B cell (primary cell): Measurements from ENCODE around the gene AQR. TPM values are rescaled to one million over a fixed set of nuclear protein-coding genes. Genes with fewer than 3 reads are reported as not detected.
A peak's percentile ranks its signal among the peaks of the same experiment; 100 is the strongest.

Experiments
- ATAC-seq: fragments of 200-7000 bp; cut with Tn5 transposase; one replicate; pipeline ENCODE4 v1.10.0; 2021; ENCODE audit warnings: low read depth, mild to moderate bottlenecking, moderate number of reproducible peaks, moderate library complexity
- CTCF ChIA-PET: fragments of 350-600 bp; sonication (Branson Sonifier 250); formaldehyde crosslinking; loops from one replicate; lab custom pipeline; 2021; ENCODE audit warnings: antibody characterized with exemption, inconsistent platforms; lab: Charles Lee
- POLR2A ChIA-PET: fragments of 350-600 bp; sonication (Branson Sonifier 250); formaldehyde crosslinking; loops from one replicate; lab custom pipeline; 2021; ENCODE audit warnings: antibody characterized with exemption; lab: Charles Lee
- DNase-seq: peaks from one replicate; pipeline ENCODE4 v3.0.0; 2013
- H2AFZ ChIP-seq: 2 replicates; pipeline ENCODE4 v1.6.1; 2012; ENCODE audit warnings: mild to moderate bottlenecking, low read depth, low read length; ENCODE audit not compliant: insufficient read depth, poor library complexity, severe bottlenecking
- H3K27ac ChIP-seq, 2 donors: 1 replicate in 1 of 2; 2 replicates in 1 of 2; pipeline ENCODE4 v1.5.1; 2012 to 2013; ENCODE audit warnings: low read length in 2 of 2, mild to moderate bottlenecking in 2 of 2, moderate library complexity in 1 of 2
- H3K27me3 ChIP-seq, 4 experiments: fragments of 200-600 bp in 1 of 4; sonication (generic) in 1 of 4; replicated peaks in 1 of 4; 1 replicate in 2 of 4; 2 replicates in 2 of 4; pipeline versions ENCODE4 v1.6.1 to v1.7.0; 2013 to 2016; ENCODE audit warnings: low read length in 3 of 4, mild to moderate bottlenecking in 2 of 4, mixed read lengths in 1 of 4, moderate library complexity in 1 of 4; ENCODE audit not compliant: insufficient read depth in 4 of 4, control insufficient read depth in 3 of 4; ENCODE audit errors: control extremely low read depth in 1 of 4
- H3K36me3 ChIP-seq, 2 experiments: replicated peaks in 1 of 2; 1 replicate in 1 of 2; 2 replicates in 1 of 2; pipeline versions ENCODE4 v1.6.1 to v1.7.1; 2013; ENCODE audit warnings: low read length in 1 of 2; ENCODE audit not compliant: insufficient read depth in 2 of 2, control insufficient read depth in 1 of 2; ENCODE audit errors: control extremely low read depth in 1 of 2, extremely low read depth in 1 of 2
- H3K4me1 ChIP-seq, 2 donors: fragments of 200-600 bp in 1 of 2; sonication (generic) in 1 of 2; 1 replicate in 1 of 2; 2 replicates in 1 of 2; pipeline versions ENCODE4 v1.5.1 to v1.6.1; 2013 to 2017; ENCODE audit warnings: low read length in 2 of 2; ENCODE audit not compliant: control insufficient read depth in 2 of 2, insufficient read depth in 2 of 2
- H3K4me2 ChIP-seq: replicated peaks from 2 replicates; pipeline ENCODE3; 2012; ENCODE audit warnings: mild to moderate bottlenecking, low read depth, low read length; ENCODE audit not compliant: poor library complexity, severe bottlenecking
- H3K4me3 ChIP-seq, 5 experiments: fragments of 200-600 bp in 1 of 5; sonication (generic) in 1 of 5; 1 replicate in 3 of 5; 2 replicates in 2 of 5; pipeline versions ENCODE4 v1.5.1 to v1.7.0; 2011 to 2016; ENCODE audit warnings: low read length in 4 of 5, mild to moderate bottlenecking in 4 of 5, low read depth in 2 of 5, control low read depth in 1 of 5, moderate library complexity in 1 of 5; ENCODE audit not compliant: insufficient read depth in 1 of 5; ENCODE audit errors: control extremely low read depth in 1 of 5, extremely low read depth in 1 of 5
- H3K79me2 ChIP-seq: fragments of 200-600 bp; sonication (generic); one replicate; pipeline ENCODE4 v1.6.0; 2016; ENCODE audit warnings: low read length; ENCODE audit not compliant: control insufficient read depth, insufficient read depth
- H3K9ac ChIP-seq: fragments of 200-600 bp; sonication (generic); 2 replicates; pipeline ENCODE4 v1.6.1; 2017; ENCODE audit warnings: mild to moderate bottlenecking, low read length, moderate library complexity
- H3K9me3 ChIP-seq, 3 donors: one replicate each; pipeline versions ENCODE4 v1.6.1 to v1.7.1; 2013; ENCODE audit warnings: low read length in 2 of 3; ENCODE audit not compliant: control insufficient read depth in 2 of 3, insufficient read depth in 1 of 3; ENCODE audit errors: control extremely low read depth in 1 of 3
- H4K20me1 ChIP-seq: 2 replicates; pipeline ENCODE4 v1.6.0; 2012; ENCODE audit warnings: mild to moderate bottlenecking, low read length; ENCODE audit not compliant: insufficient read depth, control insufficient read depth, poor library complexity, severe bottlenecking
- H3K27ac Mint-ChIP-seq: one replicate; pipeline ENCODE4 v1.8.0; 2021; ENCODE audit warnings: mixed read lengths
- H3K27me3 Mint-ChIP-seq: one replicate; pipeline ENCODE4 v1.8.0; 2021; ENCODE audit warnings: mixed read lengths
- H3K4me1 Mint-ChIP-seq: one replicate; pipeline ENCODE4 v1.8.0; 2021; ENCODE audit warnings: mixed read lengths
- H3K4me3 Mint-ChIP-seq: one replicate; pipeline ENCODE4 v1.8.0; 2021; ENCODE audit warnings: mixed read lengths
- H3K9me3 Mint-ChIP-seq: one replicate; pipeline ENCODE4 v1.8.0; 2022; ENCODE audit warnings: mixed read lengths; ENCODE audit not compliant: insufficient read depth
- CTCF ChIP-seq: fragments of 200-600 bp; IDR thresholded peaks from one replicate; pipeline ENCODE4 v1.8.0; 2022; ENCODE audit warnings: antibody characterized with exemption, mild to moderate bottlenecking
- EZH2 ChIP-seq: IDR thresholded peaks from 2 replicates; pipeline ENCODE4 v1.6.1; 2012; ENCODE audit warnings: borderline replicate concordance, low read depth, mild to moderate bottlenecking, moderate library complexity, low read length; ENCODE audit not compliant: insufficient read depth, poor library complexity, severe bottlenecking
- WGBS: methylation state at CpG from one replicate; pipeline ENCODE4 v1.1.5; 2013; ENCODE audit warnings: missing lambda C conversion rate; ENCODE audit not compliant: insufficient coverage; 5-methylcytosine and 5-hydroxymethylcytosine counted together
- intact Hi-C: fragments of 100-400 bp; cut with micrococcal nuclease; formaldehyde crosslinking; loops from one replicate; pipeline ENCODE4 v1.10.0; 2022
- polyA plus RNA-seq: library from polyadenylated mRNA; depleted of rRNA; stranded (reverse); fragments of >200 nt; gene quantifications from 2 replicates; pipeline ENCODE4 v1.2.3, GENCODE V29; 2012
- total RNA-seq, 2 donors: library from RNA; stranded (reverse); fragments of 120-200 nt in 1 of 2; gene quantifications; 1 replicate in 1 of 2; 2 replicates in 1 of 2; pipeline versions ENCODE4 v1.2.3 to v1.2.4, GENCODE V29; 2013 to 2022

The AQR gene
- total and polyA plus RNA-seq, 2 donors (not counting 1 experiment from before 2014, with no cell fraction given): 24.2 to 41.7 TPM

- H4K20me1 ChIP-seq: no peaks in the 10 kb centered on the region
- ATAC-seq (no peak), DNase-seq (no peak)
- Mint-ChIP-seq H3K4me1 (peaks cover 27% of the 10 kb centered on the region), H3K27me3 (no peaks in the 10 kb centered on the region), H3K9me3 (no peaks in the 10 kb centered on the region), H3K4me3 (no peak overlapping the region), H3K27ac (peak overlapping the region; percentile 41)
- no peak overlapping the region for H3K4me2 ChIP-seq
- no peak overlapping the region for H3K27ac ChIP-seq
- POLR2A ChIA-PET: no interaction called here
- no peak overlapping the region for H2AFZ ChIP-seq
- peaks cover 0 to 5% (median 0%) of the 10 kb centered on the region in 3 donors for H3K9me3 ChIP-seq
- no peak for TF ChIP-seq CTCF
- TF ChIP-seq EZH2: no peak
- intact Hi-C loops: loop anchor here (10.0 kb wide), 1 partner anchor 55 kb away; the partner anchor contains the start of gene ACTC1
- 96% methylated on average over 9 of the region's 10 CpGs for WGBS
- H3K27me3 ChIP-seq: no peaks in the 10 kb centered on the region
- peaks cover 1 to 3% of the 10 kb centered on the region in 2 experiments for H3K36me3 ChIP-seq
- no peak overlapping the region for H3K9ac ChIP-seq
- H3K79me2 ChIP-seq: no peaks in the 10 kb centered on the region
- CTCF ChIA-PET: no interaction called here
- H3K4me1 ChIP-seq: peaks cover 3 to 15% of the 10 kb centered on the region in 2 donors
- H3K4me3 ChIP-seq: no peak overlapping the region
These were observed 119.4 kb downstream of the AQR start for GRCh38 chr15:34850121-34850520.

GRCh38 chr15:34849364-34849959 is 120.1 kb downstream of the AQR start:
- Histone ChIP-seq H3K9me3 (peaks cover 0 to 5% (median 0%) of the 10 kb centered on the region in 3 donors), H3K79me2 (no peaks in the 10 kb centered on the region), H4K20me1 (no peaks in the 10 kb centered on the region), H3K4me1 (peaks cover 3 to 15% of the 10 kb centered on the region in 2 donors), H3K36me3 (no peaks in the 10 kb centered on the region), H3K27me3 (no peaks in the 10 kb centered on the region), H2AFZ (no peak overlapping the region), H3K4me2 (no peak overlapping the region), H3K27ac (no peak overlapping the region), H3K9ac (no peak overlapping the region), H3K4me3 (no peak overlapping the region)
- intact Hi-C loops: no loop called here
- DNase-seq (no peak), ATAC-seq (no peak)
- TF ChIP-seq EZH2 (no peak), CTCF (no peak)
- POLR2A ChIA-PET: no interaction called here
- WGBS: 100% methylated on average over 1 of the region's 3 CpGs
- H3K4me3 Mint-ChIP-seq: no peak overlapping the region
- no peaks in the 10 kb centered on the region for H3K27me3 Mint-ChIP-seq
- no peaks in the 10 kb centered on the region for H3K9me3 Mint-ChIP-seq
- H3K27ac Mint-ChIP-seq: peak overlapping the region; percentile 32
- H3K4me1 Mint-ChIP-seq: peaks cover 25% of the 10 kb centered on the region
- CTCF ChIA-PET: no interaction called here
